WTC11 (cell line): Measurements from ENCODE around the gene CDKN1C. TPM values are rescaled to one million over a fixed set of nuclear protein-coding genes. Genes with fewer than 3 reads are reported as not detected.

Experiments used
- ATAC-seq: fragments of 200-7000 bp; cut with Tn5 transposase; 2 replicates; pipeline ENCODE4 v1.10.0; 2021; ENCODE audit warnings: mild to moderate bottlenecking, moderate library complexity
- CTCF ChIA-PET: fragments of 300-600 bp; sonication (Branson Sonifier 250); formaldehyde crosslinking; loops from one replicate; lab custom pipeline; 2021; ENCODE audit warnings: antibody characterized with exemption; lab: Charles Lee
- POLR2A ChIA-PET: fragments of 350-600 bp; sonication (Branson Sonifier 250); formaldehyde crosslinking; loops from one replicate; lab custom pipeline; 2021; ENCODE audit warnings: antibody characterized with exemption; lab: Charles Lee
- DNase-seq: peaks from one replicate; pipeline ENCODE4 v3.0.0; 2021; ENCODE audit warnings: low spot score
- H3K27ac Mint-ChIP-seq: 2 replicates; pipeline ENCODE4 v1.8.0; 2021; ENCODE audit warnings: mixed read lengths
- H3K27me3 Mint-ChIP-seq: 2 replicates; pipeline ENCODE4 v1.8.0; 2021; ENCODE audit warnings: low read depth, mild to moderate bottlenecking, moderate library complexity, mixed read lengths
- H3K36me3 Mint-ChIP-seq: 2 replicates; pipeline ENCODE4 v1.8.0; 2021; ENCODE audit warnings: mixed read lengths
- H3K4me1 Mint-ChIP-seq: 2 replicates; pipeline ENCODE4 v1.8.0; 2022; ENCODE audit warnings: mixed read lengths
- H3K4me3 Mint-ChIP-seq: 2 replicates; pipeline ENCODE4 v1.8.0; 2021; ENCODE audit warnings: mild to moderate bottlenecking, moderate library complexity, mixed read lengths
- H3K9me3 Mint-ChIP-seq: 2 replicates; pipeline ENCODE4 v1.8.0; 2021; ENCODE audit warnings: mixed read lengths
- FOXJ3 ChIP-seq: sonication (generic); formaldehyde crosslinking; IDR thresholded peaks from 2 replicates; pipeline ENCODE4 v1.9.0; 2021; ENCODE audit warnings: missing genetic modification reagents, mild to moderate bottlenecking, borderline replicate concordance
- FOXK1 ChIP-seq: sonication (generic); formaldehyde crosslinking; IDR thresholded peaks from 2 replicates; pipeline ENCODE4 v1.8.0; 2022; ENCODE audit warnings: mild to moderate bottlenecking, moderate library complexity, missing genetic modification reagents
- GABPB1 ChIP-seq: sonication (generic); formaldehyde crosslinking; IDR thresholded peaks from 2 replicates; pipeline ENCODE4 v1.8.1; 2023; ENCODE audit warnings: mild to moderate bottlenecking, missing genetic modification reagents
- JUN ChIP-seq: sonication (generic); formaldehyde crosslinking; IDR thresholded peaks from 2 replicates; pipeline ENCODE4 v1.8.0; 2023; ENCODE audit warnings: mild to moderate bottlenecking, missing genetic modification reagents
- KAT7 ChIP-seq: sonication (generic); formaldehyde crosslinking; IDR thresholded peaks from 2 replicates; pipeline ENCODE4 v1.8.1; 2023; ENCODE audit warnings: missing genetic modification reagents, mild to moderate bottlenecking, borderline replicate concordance
- MXD4 ChIP-seq: fragments of 250-450 bp; sonication (Bioruptor Pico); IDR thresholded peaks from 2 replicates; pipeline ENCODE4 v1.8.0; 2021; ENCODE audit warnings: mild to moderate bottlenecking, moderate library complexity, borderline replicate concordance
- NR2C2 ChIP-seq: sonication (generic); formaldehyde crosslinking; IDR thresholded peaks from 2 replicates; pipeline ENCODE4 v1.8.0; 2022; ENCODE audit warnings: mild to moderate bottlenecking, missing genetic modification reagents
- TCF7 ChIP-seq: sonication (generic); formaldehyde crosslinking; IDR thresholded peaks from 2 replicates; pipeline ENCODE4 v1.8.0; 2022; ENCODE audit warnings: mild to moderate bottlenecking, low read depth, missing genetic modification reagents, moderate library complexity
- ZNF263 ChIP-seq: sonication (generic); formaldehyde crosslinking; IDR thresholded peaks from 2 replicates; pipeline ENCODE4 v1.8.1; 2022; ENCODE audit warnings: low read depth, mild to moderate bottlenecking, moderate library complexity, missing genetic modification reagents
- total RNA-seq: library from RNA; stranded (reverse); gene quantifications from 3 replicates; pipeline ENCODE4 v1.2.3, GENCODE V29; 2021
- TF ChIP-seq, protein P1 (sequence below): sonication (generic); formaldehyde crosslinking; IDR thresholded peaks from 2 replicates; pipeline ENCODE4 v1.8.0; 2022; ENCODE audit warnings: mild to moderate bottlenecking, missing genetic modification reagents
- TF ChIP-seq, protein P2 (sequence below): sonication (generic); formaldehyde crosslinking; IDR thresholded peaks from 2 replicates; pipeline ENCODE4 v1.8.1; 2022; ENCODE audit warnings: mild to moderate bottlenecking, moderate library complexity, missing genetic modification reagents
- TF ChIP-seq, protein P3 (sequence below): sonication (generic); formaldehyde crosslinking; IDR thresholded peaks from 2 replicates; pipeline ENCODE4 v1.8.1; 2023; ENCODE audit warnings: mild to moderate bottlenecking, missing genetic modification reagents
- TF ChIP-seq, protein P4 (sequence below): sonication (generic); formaldehyde crosslinking; IDR thresholded peaks from 2 replicates; pipeline ENCODE4 v1.8.1; 2023; ENCODE audit warnings: mild to moderate bottlenecking, missing genetic modification reagents, moderate library complexity
- TF ChIP-seq, protein P5 (sequence below): sonication (generic); formaldehyde crosslinking; IDR thresholded peaks from 2 replicates; pipeline ENCODE4 v1.8.0; 2022; ENCODE audit warnings: mild to moderate bottlenecking, missing genetic modification reagents
- TF ChIP-seq, protein P6 (sequence below): fragments of 250-450 bp; sonication (Bioruptor Pico); IDR thresholded peaks from 2 replicates; pipeline ENCODE4 v2.1.2; 2022; ENCODE audit warnings: mild to moderate bottlenecking, moderate library complexity
- TF ChIP-seq, protein P7 (sequence below): sonication (generic); formaldehyde crosslinking; IDR thresholded peaks from 2 replicates; pipeline ENCODE4 v1.8.0; 2022; ENCODE audit warnings: missing genetic modification reagents
- TF ChIP-seq, protein P8 (sequence below): fragments of 250-450 bp; sonication (Bioruptor Pico); conservative IDR thresholded peaks from 2 replicates; pipeline ENCODE4 v1.9.0; 2021; ENCODE audit warnings: mild to moderate bottlenecking

The CDKN1C gene
- total RNA-seq, 1 experiment from 2014 or later = 25.0 TPM

DNA sequence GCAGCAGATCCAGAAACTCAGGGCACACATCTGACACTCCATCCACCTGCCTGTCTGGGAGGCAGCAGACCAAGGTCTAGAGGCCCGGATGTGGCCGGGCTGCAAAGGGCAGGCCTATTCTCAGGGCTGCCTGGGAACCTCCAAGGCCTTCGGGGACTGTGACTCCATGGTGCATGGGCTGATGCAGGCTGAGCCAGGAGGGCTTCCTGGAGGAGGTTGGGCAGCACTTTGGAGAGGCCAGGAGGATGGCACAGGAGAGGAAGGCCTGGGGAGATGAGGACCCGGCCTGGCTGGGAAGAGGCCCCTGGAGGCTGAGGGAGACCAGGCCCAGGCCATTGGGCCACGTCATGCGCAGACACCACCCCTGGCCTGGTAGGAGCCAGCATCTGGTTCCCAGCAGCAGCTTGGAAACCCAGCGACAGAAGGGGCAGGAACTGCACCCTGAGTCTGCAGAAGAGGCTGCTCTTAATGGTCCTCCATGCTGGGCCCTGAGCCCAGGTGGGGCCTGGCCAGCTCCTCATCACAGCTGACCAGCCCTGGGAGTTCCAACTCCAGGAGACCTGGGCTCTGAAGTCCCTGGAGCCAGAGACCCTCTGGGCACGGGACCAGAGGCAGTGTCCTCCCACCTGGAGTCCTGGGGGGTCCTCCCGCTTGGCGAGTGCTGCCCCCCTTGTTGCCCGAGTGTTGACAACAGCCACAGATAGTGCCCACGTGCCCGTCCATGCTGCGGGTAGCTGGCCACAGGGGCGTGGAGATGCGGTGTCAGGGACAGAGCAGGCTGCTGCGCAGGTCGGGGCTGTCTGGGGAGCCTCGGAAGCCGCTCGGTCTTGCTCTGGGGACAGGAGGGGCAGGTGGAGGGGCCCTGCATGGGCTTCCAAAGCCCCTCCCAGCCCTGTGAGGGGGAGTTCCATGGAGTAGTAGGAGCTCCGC lies 38.1 kb upstream of the CDKN1C start:
- no peak overlapping the region for H3K4me3 Mint-ChIP-seq
- H3K27me3 Mint-ChIP-seq = peaks cover 25% of the 10 kb centered on the region
- no peak overlapping the region for H3K27ac Mint-ChIP-seq
- ChIA-PET POLR2A (no interaction called here), CTCF (interaction anchor here (1.0 to 1.5 kb wide), 2 partner anchors 31 to 98 kb away, joined by 4 to 5 read pairs; no protein-coding TSS in a partner anchor)
- H3K9me3 Mint-ChIP-seq = no peaks in the 10 kb centered on the region
- H3K36me3 Mint-ChIP-seq = 0 out of 2 replicates have a peak, but pooled peaks cover 3% of the 10 kb centered on the region
- TF ChIP-seq, protein P1, sequence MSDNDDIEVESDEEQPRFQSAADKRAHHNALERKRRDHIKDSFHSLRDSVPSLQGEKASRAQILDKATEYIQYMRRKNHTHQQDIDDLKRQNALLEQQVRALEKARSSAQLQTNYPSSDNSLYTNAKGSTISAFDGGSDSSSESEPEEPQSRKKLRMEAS (CRISPR knock-in tag) = no peak
- TF ChIP-seq, protein P2, sequence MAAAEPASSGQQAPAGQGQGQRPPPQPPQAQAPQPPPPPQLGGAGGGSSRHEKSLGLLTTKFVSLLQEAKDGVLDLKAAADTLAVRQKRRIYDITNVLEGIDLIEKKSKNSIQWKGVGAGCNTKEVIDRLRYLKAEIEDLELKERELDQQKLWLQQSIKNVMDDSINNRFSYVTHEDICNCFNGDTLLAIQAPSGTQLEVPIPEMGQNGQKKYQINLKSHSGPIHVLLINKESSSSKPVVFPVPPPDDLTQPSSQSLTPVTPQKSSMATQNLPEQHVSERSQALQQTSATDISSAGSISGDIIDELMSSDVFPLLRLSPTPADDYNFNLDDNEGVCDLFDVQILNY (CRISPR knock-in tag) = no peak
- TF ChIP-seq JUN (CRISPR knock-in tag) (no peak), GABPB1 (CRISPR knock-in tag) (no peak), NR2C2 (no peak), TCF7 (CRISPR knock-in tag) (no peak)
- TF ChIP-seq, protein P3, sequence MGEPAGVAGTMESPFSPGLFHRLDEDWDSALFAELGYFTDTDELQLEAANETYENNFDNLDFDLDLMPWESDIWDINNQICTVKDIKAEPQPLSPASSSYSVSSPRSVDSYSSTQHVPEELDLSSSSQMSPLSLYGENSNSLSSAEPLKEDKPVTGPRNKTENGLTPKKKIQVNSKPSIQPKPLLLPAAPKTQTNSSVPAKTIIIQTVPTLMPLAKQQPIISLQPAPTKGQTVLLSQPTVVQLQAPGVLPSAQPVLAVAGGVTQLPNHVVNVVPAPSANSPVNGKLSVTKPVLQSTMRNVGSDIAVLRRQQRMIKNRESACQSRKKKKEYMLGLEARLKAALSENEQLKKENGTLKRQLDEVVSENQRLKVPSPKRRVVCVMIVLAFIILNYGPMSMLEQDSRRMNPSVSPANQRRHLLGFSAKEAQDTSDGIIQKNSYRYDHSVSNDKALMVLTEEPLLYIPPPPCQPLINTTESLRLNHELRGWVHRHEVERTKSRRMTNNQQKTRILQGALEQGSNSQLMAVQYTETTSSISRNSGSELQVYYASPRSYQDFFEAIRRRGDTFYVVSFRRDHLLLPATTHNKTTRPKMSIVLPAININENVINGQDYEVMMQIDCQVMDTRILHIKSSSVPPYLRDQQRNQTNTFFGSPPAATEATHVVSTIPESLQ (CRISPR knock-in tag) = no peak
- no peak for ATAC-seq
- DNase-seq = no peak
- peaks cover 4% of the 10 kb centered on the region for H3K4me1 Mint-ChIP-seq

DNA sequence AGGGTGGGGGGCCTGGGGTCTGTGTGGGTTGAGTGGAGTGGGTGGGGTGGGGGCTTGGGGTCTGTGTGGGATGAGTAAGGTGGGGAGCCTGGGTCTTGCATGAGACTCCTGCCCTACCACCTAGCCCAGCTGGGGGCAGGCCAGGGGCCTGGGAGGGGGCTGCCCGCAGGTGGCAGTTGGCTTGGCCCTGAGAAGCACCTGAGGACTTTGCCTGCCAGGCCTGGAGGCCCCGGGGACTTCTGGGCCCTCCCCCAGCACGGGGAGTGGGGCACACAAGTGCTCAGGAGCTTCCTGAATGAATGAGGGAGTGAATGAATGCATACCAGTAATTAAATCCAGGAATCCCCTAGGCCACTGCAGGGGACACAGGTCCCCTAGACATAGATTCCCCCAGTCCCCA lies 37.1 kb upstream of the CDKN1C start:
- POLR2A ChIA-PET = no interaction called here
- no peak overlapping the region for H3K4me3 Mint-ChIP-seq
- no peak for TF ChIP-seq KAT7 (CRISPR knock-in tag)
- no peak for TF ChIP-seq FOXK1 (CRISPR knock-in tag)
- TF ChIP-seq, protein P1 (CRISPR knock-in tag) = no peak
- TF ChIP-seq, protein P4, sequence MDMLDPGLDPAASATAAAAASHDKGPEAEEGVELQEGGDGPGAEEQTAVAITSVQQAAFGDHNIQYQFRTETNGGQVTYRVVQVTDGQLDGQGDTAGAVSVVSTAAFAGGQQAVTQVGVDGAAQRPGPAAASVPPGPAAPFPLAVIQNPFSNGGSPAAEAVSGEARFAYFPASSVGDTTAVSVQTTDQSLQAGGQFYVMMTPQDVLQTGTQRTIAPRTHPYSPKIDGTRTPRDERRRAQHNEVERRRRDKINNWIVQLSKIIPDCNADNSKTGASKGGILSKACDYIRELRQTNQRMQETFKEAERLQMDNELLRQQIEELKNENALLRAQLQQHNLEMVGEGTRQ (CRISPR knock-in tag) = no peak
- TF ChIP-seq JUN (CRISPR knock-in tag) = no peak
- TF ChIP-seq ZNF263 (CRISPR knock-in tag) = no peak
- TF ChIP-seq MXD4 = no peak
- TF ChIP-seq, protein P5, sequence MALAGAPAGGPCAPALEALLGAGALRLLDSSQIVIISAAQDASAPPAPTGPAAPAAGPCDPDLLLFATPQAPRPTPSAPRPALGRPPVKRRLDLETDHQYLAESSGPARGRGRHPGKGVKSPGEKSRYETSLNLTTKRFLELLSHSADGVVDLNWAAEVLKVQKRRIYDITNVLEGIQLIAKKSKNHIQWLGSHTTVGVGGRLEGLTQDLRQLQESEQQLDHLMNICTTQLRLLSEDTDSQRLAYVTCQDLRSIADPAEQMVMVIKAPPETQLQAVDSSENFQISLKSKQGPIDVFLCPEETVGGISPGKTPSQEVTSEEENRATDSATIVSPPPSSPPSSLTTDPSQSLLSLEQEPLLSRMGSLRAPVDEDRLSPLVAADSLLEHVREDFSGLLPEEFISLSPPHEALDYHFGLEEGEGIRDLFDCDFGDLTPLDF (CRISPR knock-in tag) = no peak
- TF ChIP-seq, protein P6, sequence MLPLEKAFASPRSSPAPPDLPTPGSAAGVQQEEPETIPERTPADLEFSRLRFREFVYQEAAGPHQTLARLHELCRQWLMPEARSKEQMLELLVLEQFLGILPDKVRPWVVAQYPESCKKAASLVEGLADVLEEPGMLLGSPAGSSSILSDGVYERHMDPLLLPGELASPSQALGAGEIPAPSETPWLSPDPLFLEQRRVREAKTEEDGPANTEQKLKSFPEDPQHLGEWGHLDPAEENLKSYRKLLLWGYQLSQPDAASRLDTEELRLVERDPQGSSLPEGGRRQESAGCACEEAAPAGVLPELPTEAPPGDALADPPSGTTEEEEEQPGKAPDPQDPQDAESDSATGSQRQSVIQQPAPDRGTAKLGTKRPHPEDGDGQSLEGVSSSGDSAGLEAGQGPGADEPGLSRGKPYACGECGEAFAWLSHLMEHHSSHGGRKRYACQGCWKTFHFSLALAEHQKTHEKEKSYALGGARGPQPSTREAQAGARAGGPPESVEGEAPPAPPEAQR = no peak
- TF ChIP-seq, protein P7, sequence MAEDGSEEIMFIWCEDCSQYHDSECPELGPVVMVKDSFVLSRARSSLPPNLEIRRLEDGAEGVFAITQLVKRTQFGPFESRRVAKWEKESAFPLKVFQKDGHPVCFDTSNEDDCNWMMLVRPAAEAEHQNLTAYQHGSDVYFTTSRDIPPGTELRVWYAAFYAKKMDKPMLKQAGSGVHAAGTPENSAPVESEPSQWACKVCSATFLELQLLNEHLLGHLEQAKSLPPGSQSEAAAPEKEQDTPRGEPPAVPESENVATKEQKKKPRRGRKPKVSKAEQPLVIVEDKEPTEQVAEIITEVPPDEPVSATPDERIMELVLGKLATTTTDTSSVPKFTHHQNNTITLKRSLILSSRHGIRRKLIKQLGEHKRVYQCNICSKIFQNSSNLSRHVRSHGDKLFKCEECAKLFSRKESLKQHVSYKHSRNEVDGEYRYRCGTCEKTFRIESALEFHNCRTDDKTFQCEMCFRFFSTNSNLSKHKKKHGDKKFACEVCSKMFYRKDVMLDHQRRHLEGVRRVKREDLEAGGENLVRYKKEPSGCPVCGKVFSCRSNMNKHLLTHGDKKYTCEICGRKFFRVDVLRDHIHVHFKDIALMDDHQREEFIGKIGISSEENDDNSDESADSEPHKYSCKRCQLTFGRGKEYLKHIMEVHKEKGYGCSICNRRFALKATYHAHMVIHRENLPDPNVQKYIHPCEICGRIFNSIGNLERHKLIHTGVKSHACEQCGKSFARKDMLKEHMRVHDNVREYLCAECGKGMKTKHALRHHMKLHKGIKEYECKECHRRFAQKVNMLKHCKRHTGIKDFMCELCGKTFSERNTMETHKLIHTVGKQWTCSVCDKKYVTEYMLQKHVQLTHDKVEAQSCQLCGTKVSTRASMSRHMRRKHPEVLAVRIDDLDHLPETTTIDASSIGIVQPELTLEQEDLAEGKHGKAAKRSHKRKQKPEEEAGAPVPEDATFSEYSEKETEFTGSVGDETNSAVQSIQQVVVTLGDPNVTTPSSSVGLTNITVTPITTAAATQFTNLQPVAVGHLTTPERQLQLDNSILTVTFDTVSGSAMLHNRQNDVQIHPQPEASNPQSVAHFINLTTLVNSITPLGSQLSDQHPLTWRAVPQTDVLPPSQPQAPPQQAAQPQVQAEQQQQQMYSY = no peak
- no peak for TF ChIP-seq FOXJ3 (CRISPR knock-in tag)
- TF ChIP-seq, protein P8, sequence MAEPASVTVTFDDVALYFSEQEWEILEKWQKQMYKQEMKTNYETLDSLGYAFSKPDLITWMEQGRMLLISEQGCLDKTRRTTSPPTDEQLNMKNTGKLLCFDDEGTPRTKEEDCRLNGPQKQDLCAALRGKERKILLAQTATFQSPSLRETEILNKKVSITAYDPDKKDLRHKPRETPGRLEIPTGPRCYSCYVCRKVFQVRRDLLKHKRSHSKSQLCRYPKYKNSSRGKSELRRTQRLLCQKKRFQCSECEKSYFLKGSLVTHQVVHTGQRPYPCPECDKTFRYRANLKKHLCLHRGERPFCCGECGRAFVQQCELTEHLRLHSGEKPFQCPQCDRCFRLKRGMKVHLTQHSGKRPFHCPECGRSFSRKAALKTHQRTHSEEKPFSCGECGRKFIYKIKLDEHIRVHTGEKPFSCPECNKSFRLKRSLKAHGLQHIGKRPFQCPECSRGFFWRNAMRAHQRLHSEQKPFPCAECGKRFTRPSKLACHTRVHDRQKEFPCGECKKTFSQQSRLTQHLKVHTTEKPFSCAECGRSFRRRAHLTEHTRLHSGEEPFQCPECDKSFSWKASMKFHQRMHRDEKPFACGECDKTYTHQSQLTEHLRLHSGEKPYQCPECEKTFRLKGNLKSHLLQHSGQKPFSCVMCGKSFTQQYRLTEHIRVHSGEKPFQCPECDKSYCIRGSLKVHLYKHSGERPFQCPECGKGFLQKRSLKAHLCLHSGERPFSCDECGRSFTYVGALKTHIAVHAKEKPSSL (CRISPR knock-in tag) = no peak
- H3K27ac Mint-ChIP-seq = no peak overlapping the region
- DNase-seq = no peak
- peaks cover 15% of the 10 kb centered on the region for H3K27me3 Mint-ChIP-seq
- CTCF ChIA-PET = no interaction called here
- no peaks in the 10 kb centered on the region for H3K4me1 Mint-ChIP-seq
- no peaks in the 10 kb centered on the region for H3K9me3 Mint-ChIP-seq
- H3K36me3 Mint-ChIP-seq = 0 out of 2 replicates have a peak, but pooled peaks cover 2% of the 10 kb centered on the region
- no peak for ATAC-seq
